GM19351 (cell line): Measurements from ENCODE around the gene PACRG.

Experiments used
- ATAC-seq: cut with Tn5 transposase; IDR thresholded peaks from one replicate; pipeline ENCODE4 v1.9.1; 2021; ENCODE audit warnings: mild to moderate bottlenecking, moderate library complexity; ENCODE audit not compliant: unreplicated experiment

PACRG gene

DNA sequence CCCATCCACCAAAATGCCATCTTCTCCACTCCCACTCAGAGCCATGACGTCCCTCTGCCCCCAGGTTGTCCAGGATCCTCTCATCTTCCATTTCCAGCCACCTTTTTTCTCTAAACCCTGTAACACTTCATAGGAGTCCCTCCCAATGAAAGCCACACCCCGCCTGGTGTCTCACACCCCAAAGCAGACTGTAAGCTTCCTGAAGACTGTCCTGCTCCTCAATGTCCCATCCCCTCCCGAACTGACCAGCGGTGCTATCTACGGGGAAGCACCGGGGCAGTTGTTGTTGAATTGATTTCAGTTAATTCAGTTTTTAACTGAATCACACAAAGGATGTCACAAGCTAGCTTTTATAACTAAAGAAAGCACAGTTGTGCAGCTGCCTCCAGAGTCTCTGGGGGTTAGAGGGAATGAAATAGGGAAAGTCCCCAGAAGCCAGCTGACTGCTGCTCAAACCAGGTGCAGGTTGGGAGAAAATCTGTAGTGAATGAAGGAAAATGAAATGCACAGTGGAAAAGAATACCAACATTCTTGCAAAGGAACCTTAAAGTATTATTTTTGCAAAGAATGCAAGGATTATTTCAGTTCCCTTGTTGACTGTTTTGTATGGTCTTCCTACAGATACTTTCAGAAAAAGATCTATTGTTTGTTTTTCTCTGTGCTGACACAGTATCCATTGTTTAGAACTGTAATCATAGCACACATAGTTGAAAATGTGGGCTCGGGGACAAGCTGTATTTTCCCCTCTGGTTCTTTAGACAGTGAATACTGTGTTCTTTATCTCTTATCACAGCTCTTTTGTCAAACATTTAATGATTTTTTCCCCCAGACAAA is 464.1 kb downstream of the PACRG start:
- ATAC-seq: no peak

DNA sequence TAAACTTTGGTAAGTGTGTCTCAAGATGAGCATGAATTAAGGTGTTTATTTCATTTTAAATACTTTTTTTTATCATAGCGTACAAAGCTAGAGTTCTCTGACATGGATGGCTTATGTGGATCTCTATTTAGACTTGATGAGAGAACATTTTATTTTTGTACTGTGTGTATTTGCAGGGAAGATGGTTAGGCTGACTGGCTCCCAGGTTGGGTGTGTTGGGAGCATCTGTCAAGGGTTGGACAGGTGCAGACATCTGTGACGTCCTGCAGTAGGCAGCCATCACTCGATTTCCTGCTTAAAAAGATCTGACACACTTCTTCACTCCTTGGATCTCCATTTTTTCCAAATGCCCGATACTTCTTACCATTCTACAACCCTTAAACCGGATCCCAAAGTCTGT is 464.8 kb downstream of the PACRG start:
- ATAC-seq: no peak

GRCh38 chr6:163193326-163193725 is 465.6 kb downstream of the PACRG start:
- no peak for ATAC-seq

- no peak for ATAC-seq
Measured at GRCh38 chr6:163195721-163196691, 468.2 kb downstream of the PACRG start.

- ATAC-seq: no peak
Measured at GRCh38 chr6:163197839-163198238, 470.1 kb downstream of the PACRG start.

- ATAC-seq: no peak
Measured at GRCh38 chr6:163198396-163198795, 470.6 kb downstream of the PACRG start.

DNA sequence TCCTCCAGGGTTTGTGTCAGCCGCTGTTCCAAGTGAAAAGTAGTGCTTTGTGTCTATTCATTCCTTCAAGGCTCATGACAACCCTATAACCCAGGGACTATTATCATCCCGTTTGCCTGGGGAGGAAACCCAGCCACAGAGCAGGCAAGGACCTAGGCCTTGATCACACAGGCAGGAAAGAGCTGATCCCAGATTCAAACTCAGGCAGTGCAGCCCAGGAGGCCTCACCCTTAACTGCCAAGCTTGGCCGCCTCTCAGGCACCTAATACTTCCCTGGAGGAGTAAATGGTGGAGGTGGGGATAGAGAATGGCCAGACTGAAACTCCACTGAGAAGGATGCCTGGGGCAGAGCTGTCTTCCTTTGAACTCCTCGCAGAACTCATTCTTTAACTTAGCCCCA is 471.6 kb downstream of the PACRG start:
- no peak for ATAC-seq

DNA sequence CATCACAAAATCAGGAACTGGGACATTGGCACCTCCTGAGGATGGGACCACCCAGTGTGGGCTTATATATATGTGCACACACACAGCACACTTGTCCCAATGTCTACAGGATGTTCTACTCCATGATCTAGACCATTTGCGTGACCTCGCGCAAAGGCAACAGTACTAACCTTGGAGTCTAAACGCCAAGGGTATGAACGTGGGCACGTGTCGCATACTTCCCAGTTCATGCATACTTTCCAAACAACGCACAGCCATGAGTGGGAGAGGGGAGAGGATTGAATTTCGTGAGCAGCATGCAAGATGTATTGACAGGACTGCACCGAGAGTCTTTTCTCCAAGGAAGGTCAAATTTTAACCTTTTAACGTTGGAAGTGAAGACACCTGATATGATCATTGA is 472.5 kb downstream of the PACRG start:
- no peak for ATAC-seq

GRCh38 chr6:163200694-163201093 is 472.9 kb downstream of the PACRG start:
- no peak for ATAC-seq

DNA sequence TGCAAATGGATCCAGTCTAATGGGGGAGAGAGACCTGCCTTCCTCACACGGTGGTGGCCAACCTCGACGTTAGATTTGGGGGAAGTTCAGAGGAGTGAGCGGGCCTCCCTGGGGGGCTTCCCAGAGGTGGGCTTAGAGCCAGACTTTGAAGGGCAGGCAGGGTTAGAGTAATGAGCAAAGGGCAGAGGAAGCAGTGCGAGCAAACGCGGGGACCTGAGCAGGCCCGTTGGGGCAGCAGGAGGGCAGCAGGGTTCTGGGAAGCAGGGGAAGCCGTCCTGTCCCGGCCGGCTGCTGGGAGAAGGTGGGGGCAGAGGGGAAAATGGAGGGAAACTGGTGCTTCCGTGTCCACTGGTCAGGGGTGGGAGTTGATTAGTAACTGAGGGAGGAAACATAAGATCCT is 474.1 kb downstream of the PACRG start:
- ATAC-seq: no peak

GRCh38 chr6:163206196-163206595 is 478.4 kb downstream of the PACRG start:
- ATAC-seq: no peak

- ATAC-seq: no peak
Measured at GRCh38 chr6:163207431-163208383, 479.9 kb downstream of the PACRG start.

GRCh38 chr6:163209005-163209404 is 481.2 kb downstream of the PACRG start:
- no peak for ATAC-seq

GRCh38 chr6:163212123-163212522 is 484.3 kb downstream of the PACRG start:
- ATAC-seq: no peak

DNA sequence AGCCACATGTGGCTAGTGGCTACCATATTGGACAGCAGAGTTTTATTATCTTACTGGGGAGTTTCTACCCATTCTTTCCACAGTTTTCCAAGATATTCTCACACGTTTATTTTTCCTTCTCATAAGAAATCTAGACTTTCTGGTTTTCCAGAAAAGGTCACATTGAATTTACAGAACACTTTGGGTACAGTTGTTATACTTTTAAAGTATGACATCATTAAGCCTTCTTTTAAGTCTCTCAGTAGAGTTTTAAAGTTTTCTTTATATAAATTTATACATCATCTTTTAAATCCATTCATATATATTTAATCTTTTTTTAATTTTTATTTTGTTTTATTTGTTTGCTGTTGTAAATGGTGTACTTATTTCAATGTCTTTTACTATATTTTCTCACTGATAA is 486.5 kb downstream of the PACRG start:
- no peak for ATAC-seq

GRCh38 chr6:163218361-163218894 is 490.7 kb downstream of the PACRG start:
- no peak for ATAC-seq

DNA sequence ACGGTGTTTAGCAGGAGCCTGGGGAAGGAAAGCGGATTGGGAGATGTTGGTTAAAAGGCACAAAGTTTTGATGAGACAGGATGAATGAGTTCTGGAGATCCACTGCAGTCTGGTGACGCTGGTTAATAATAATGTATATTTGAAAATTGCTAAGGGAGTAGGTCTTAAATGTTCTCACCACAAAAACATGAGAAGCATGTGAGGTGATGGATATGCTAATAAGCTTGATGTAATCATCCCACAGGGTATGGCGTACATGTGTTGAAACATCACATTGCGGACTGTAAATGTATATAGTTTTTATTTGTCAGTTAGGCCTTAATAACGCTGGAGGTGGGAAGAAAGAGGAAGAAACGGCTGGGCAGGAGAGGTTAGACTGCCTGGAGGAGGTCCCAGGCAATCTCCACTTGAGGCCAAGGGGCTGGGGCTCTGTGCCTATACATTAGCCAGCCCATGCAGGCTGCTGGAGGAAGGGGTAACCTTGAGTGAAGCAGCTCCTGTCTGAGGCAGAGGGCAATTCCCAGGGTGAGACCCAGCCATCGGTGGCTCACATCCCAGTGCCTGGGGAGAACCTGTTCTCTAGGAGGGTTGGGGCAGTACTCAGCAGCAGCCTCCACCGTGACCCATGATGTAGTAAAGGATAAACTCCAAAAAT is 498.5 kb downstream of the PACRG start:
- no peak for ATAC-seq

GRCh38 chr6:163226836-163227485 is 499.2 kb downstream of the PACRG start:
- no peak for ATAC-seq

DNA sequence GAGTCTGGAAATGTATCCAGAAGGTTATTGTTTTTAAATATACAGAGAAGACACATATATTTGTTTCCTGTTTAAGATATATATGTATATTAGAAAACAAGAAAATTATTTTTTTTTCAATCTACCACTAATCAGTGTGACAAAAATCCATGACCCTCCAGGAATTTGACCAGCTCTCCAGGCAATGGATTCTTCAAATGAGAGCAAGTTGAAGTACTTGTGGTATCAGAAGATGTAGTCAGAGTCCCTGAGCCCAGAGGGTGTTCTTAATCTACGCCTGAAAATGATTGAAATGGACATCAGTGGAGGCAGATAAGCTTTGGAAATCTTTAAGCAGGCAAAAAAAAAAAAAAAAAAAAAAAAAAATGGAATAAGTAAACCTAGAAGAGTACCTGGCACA is 500.3 kb downstream of the PACRG start:
- ATAC-seq: no peak
